Osteoblast (primary cell): ENCODE measurements around the gene CLCA2. TPM values are rescaled to one million over a fixed set of nuclear protein-coding genes. Genes with fewer than 3 reads are reported as not detected.

ENCODE experiments used
- DNase-seq: peaks from one replicate; pipeline ENCODE4 v3.0.0; 2011; ENCODE audit warnings: low spot score, mixed read lengths; ENCODE audit not compliant: insufficient read length; ENCODE audit errors: missing footprints
- H2AFZ ChIP-seq: 2 replicates; pipeline ENCODE4 v1.6.0; 2011; ENCODE audit warnings: mild to moderate bottlenecking, low read length
- H3K27ac ChIP-seq: 2 replicates; pipeline ENCODE4 v1.5.1; 2011; ENCODE audit warnings: mild to moderate bottlenecking, low read depth, low read length, moderate library complexity
- H3K27me3 ChIP-seq: 2 replicates; pipeline ENCODE4 v1.6.0; 2012; ENCODE audit warnings: mild to moderate bottlenecking, control low read depth, inconsistent platforms, low read length, moderate library complexity; ENCODE audit not compliant: insufficient read depth
- H3K36me3 ChIP-seq: 2 replicates; pipeline ENCODE4 v1.5.1; 2011; ENCODE audit warnings: mild to moderate bottlenecking, low read length, control low read depth, moderate library complexity; ENCODE audit not compliant: insufficient read depth
- H3K4me1 ChIP-seq: 2 replicates; pipeline ENCODE4 v1.5.1; 2011; ENCODE audit warnings: mild to moderate bottlenecking, low read length, control low read depth, moderate library complexity; ENCODE audit not compliant: insufficient read depth
- H3K4me2 ChIP-seq: 2 replicates; pipeline ENCODE4 v1.6.0; 2011; ENCODE audit warnings: mild to moderate bottlenecking, low read length; ENCODE audit not compliant: insufficient read depth
- H3K4me3 ChIP-seq: fragments of 200-600 bp; sonication (generic); 3 replicates; pipeline ENCODE4 v1.5.1; 2012; ENCODE audit warnings: mild to moderate bottlenecking, low read length, inconsistent platforms; ENCODE audit not compliant: insufficient read depth
- H3K79me2 ChIP-seq: 2 replicates; pipeline ENCODE4 v1.6.0; 2012; ENCODE audit warnings: mild to moderate bottlenecking, low read length, control low read depth, inconsistent platforms; ENCODE audit not compliant: insufficient read depth
- H3K9me3 ChIP-seq: 2 replicates; pipeline ENCODE4 v1.5.1; 2011; ENCODE audit warnings: low read depth, low read length, control low read depth
- H4K20me1 ChIP-seq: 2 replicates; pipeline ENCODE4 v1.6.0; 2012; ENCODE audit warnings: mild to moderate bottlenecking, low read length, control low read depth; ENCODE audit not compliant: insufficient read depth
- total RNA-seq: library from RNA; depleted of rRNA; stranded (reverse); fragments of >200 nt; gene quantifications from 2 replicates; pipeline ENCODE4 v1.2.3, GENCODE V29; 2012
- TF ChIP-seq, protein P1 (sequence below): IDR thresholded peaks from 2 replicates; pipeline ENCODE4 v1.5.1; 2011; ENCODE audit warnings: mild to moderate bottlenecking, low read depth, low read length, moderate library complexity; ENCODE audit errors: extremely low read depth

CLCA2 gene
- total RNA-seq, 1 donor, result 2.2 TPM

DNA sequence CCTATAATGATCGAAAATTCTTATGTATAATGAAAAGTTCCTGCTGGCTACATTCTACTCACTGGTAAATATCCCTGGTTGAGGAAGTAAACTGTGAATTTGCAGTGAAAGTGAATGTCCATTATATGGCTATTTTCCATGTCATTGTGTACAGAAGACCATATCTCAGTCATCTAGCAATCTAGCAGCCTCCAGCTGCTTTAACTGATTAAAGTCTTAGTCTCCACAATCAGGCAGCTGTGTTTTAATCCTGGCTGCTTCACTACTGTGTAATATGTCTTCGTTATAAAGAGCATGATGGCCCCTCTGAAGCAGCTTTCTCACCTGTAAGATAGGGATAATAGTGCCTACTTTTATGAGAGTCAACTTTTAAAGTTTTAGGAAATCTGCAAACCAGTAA lies 11.4 kb downstream of the CLCA2 start:
- H3K27me3 ChIP-seq, result no peaks in the 10 kb centered on the region
- H3K79me2 ChIP-seq, result no peaks in the 10 kb centered on the region
- H2AFZ ChIP-seq, result no peak overlapping the region
- H3K36me3 ChIP-seq, result no peaks in the 10 kb centered on the region
- peaks cover 4% of the 10 kb centered on the region for H3K4me1 ChIP-seq
- H3K27ac ChIP-seq, result no peak overlapping the region
- H4K20me1 ChIP-seq, result no peaks in the 10 kb centered on the region
- no peaks in the 10 kb centered on the region for H3K9me3 ChIP-seq
- no peak for DNase-seq
- TF ChIP-seq, protein P1, sequence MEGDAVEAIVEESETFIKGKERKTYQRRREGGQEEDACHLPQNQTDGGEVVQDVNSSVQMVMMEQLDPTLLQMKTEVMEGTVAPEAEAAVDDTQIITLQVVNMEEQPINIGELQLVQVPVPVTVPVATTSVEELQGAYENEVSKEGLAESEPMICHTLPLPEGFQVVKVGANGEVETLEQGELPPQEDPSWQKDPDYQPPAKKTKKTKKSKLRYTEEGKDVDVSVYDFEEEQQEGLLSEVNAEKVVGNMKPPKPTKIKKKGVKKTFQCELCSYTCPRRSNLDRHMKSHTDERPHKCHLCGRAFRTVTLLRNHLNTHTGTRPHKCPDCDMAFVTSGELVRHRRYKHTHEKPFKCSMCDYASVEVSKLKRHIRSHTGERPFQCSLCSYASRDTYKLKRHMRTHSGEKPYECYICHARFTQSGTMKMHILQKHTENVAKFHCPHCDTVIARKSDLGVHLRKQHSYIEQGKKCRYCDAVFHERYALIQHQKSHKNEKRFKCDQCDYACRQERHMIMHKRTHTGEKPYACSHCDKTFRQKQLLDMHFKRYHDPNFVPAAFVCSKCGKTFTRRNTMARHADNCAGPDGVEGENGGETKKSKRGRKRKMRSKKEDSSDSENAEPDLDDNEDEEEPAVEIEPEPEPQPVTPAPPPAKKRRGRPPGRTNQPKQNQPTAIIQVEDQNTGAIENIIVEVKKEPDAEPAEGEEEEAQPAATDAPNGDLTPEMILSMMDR, result no peak
- no peak overlapping the region for H3K4me2 ChIP-seq
- H3K4me3 ChIP-seq, result no peak overlapping the region

DNA sequence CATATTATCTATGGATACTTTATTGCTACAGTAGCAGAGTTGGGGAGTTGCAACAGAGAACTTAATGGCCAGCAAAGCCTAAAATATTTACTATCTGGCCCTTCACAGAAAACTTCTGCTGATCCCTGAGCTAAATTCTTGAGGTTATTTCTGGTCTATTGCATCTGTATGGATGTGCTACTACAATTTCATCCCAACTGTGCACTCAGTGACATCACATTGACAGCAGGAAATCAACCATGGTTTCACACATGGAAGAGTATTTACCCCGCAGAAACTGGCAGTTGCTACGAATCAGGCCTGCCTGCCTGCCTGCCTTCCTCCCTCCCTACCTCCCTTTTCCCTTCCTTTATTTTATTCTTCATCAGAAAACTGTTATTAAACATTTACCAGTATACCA lies 12.1 kb downstream of the CLCA2 start:
- H3K9me3 ChIP-seq, result no peaks in the 10 kb centered on the region
- no peaks in the 10 kb centered on the region for H3K36me3 ChIP-seq
- no peak overlapping the region for H3K4me3 ChIP-seq
- no peaks in the 10 kb centered on the region for H4K20me1 ChIP-seq
- H3K4me2 ChIP-seq, result no peak overlapping the region
- H3K27me3 ChIP-seq, result no peaks in the 10 kb centered on the region
- H2AFZ ChIP-seq, result no peak overlapping the region
- no peak overlapping the region for H3K27ac ChIP-seq
- no peak for DNase-seq
- H3K4me1 ChIP-seq, result no peaks in the 10 kb centered on the region
- TF ChIP-seq, protein P1, result no peak
- H3K79me2 ChIP-seq, result no peaks in the 10 kb centered on the region

DNA sequence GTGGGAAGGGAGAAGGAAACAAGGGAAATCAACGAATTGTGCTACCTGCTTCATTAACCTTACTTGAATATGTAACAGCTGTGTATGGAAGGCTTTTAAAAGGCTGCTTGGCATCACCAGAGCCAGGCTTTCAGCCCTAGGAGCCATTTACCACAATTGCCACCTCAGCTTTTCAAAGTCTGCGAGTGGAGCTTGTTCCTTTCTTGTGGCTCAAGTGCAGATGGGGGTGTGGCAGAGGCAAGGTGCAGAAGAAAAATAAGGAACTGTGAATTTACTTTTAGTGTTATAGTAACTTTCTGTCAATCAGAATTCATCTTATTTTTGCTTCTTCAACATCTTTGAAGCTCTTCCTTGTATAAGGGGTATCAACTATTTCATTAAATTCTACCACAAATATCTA lies 17.6 kb downstream of the CLCA2 start:
- DNase-seq, result no peak
- Histone ChIP-seq H4K20me1 (no peaks in the 10 kb centered on the region), H3K79me2 (no peaks in the 10 kb centered on the region), H3K36me3 (no peaks in the 10 kb centered on the region), H3K4me2 (no peak overlapping the region), H3K27me3 (no peaks in the 10 kb centered on the region), H3K4me1 (no peaks in the 10 kb centered on the region), H3K27ac (no peak overlapping the region), H2AFZ (no peak overlapping the region), H3K4me3 (no peak overlapping the region), H3K9me3 (no peaks in the 10 kb centered on the region)
- TF ChIP-seq, protein P1, result no peak

DNA sequence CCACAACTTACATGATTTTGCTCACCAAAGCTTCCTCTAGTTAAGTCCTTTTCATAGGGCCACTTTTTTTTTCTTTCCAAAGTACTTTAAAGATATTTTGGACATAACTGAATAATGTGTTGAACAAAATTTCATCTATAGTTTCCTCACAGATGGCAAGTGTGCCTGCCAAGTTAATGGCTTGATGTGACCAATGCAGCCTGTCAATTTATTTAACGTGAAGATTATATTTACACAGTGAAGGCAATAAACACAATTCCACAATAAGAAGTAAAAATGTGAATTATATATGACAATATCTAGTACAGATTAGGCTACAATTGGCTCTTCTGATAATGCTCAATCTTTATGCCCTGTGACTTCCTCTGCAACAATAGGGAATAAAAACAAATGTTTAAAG lies 18.0 kb downstream of the CLCA2 start:
- no peak for DNase-seq
- H3K9me3 ChIP-seq, result no peaks in the 10 kb centered on the region
- no peak overlapping the region for H2AFZ ChIP-seq
- no peaks in the 10 kb centered on the region for H4K20me1 ChIP-seq
- H3K27ac ChIP-seq, result no peak overlapping the region
- H3K4me2 ChIP-seq, result no peak overlapping the region
- H3K36me3 ChIP-seq, result no peaks in the 10 kb centered on the region
- H3K79me2 ChIP-seq, result no peaks in the 10 kb centered on the region
- TF ChIP-seq, protein P1, result no peak
- H3K4me3 ChIP-seq, result no peak overlapping the region
- no peaks in the 10 kb centered on the region for H3K27me3 ChIP-seq
- H3K4me1 ChIP-seq, result no peaks in the 10 kb centered on the region
